HepG2 (cell line): ENCODE results near the gene ALOXE3. TPM values are rescaled to one million over a fixed set of nuclear protein-coding genes. Genes with fewer than 3 reads are reported as not detected.
A peak's percentile ranks its signal among the peaks of the same experiment; 100 is the strongest.

Experiments used
- AGO1 ChIP-seq: fragments of 200-400 bp; formaldehyde crosslinking; IDR thresholded peaks from 2 replicates; pipeline ENCODE4 v1.6.1; 2017; ENCODE audit warnings: mild to moderate bottlenecking, low read depth, low read length, moderate library complexity; ENCODE audit not compliant: poor library complexity, severe bottlenecking
- ARNT ChIP-seq: fragments of 450-650 bp; IDR thresholded peaks from 2 replicates; pipeline ENCODE4 v1.6.1; 2017
- CEBPG ChIP-seq: IDR thresholded peaks from 2 replicates; pipeline ENCODE4 v1.6.1; 2016
- KDM3A ChIP-seq: IDR thresholded peaks from 2 replicates; pipeline ENCODE4 v1.6.1; 2018; ENCODE audit warnings: low read depth, missing compliant biosample characterization
- POGZ ChIP-seq: sonication (generic); formaldehyde crosslinking; IDR thresholded peaks from 2 replicates; pipeline ENCODE4 v1.4.0; 2020; ENCODE audit warnings: mild to moderate bottlenecking, missing genetic modification reagents
- SATB2 ChIP-seq: sonication (generic); formaldehyde crosslinking; IDR thresholded peaks from 2 replicates; pipeline ENCODE4 v1.5.0; 2020; ENCODE audit warnings: missing genetic modification reagents
- YY1 ChIP-seq: IDR thresholded peaks from 2 replicates; pipeline ENCODE4 v1.6.1; 2011; ENCODE audit warnings: low read length, low read depth, moderate library complexity, mild to moderate bottlenecking; ENCODE audit not compliant: insufficient read depth, insufficient replicate concordance
- ZFAT ChIP-seq: sonication (generic); formaldehyde crosslinking; conservative IDR thresholded peaks from 2 replicates; pipeline ENCODE4 v1.8.1; 2023; ENCODE audit warnings: missing genetic modification reagents, inconsistent platforms
- ZNF101 ChIP-seq: sonication (generic); formaldehyde crosslinking; IDR thresholded peaks from 2 replicates; pipeline ENCODE4 v1.4.0; 2020; ENCODE audit warnings: mild to moderate bottlenecking, low read depth, missing genetic modification reagents, borderline replicate concordance
- polyA plus RNA-seq, 8 experiments: library from polyadenylated mRNA; depleted of rRNA in 3 of 8; stranded (reverse) in 7 of 8; unstranded in 1 of 8; fragments of >200 nt; fragmentation: Illumina TruSeq in 4 of 8; extraction: Trizol in 4 of 8; gene quantifications; 2 replicates each; pipeline versions ENCODE4 v1.2.1 to v1.2.3, GENCODE V29; 2011 to 2016; ENCODE audit warnings: low read depth in 4 of 8, missing spikeins in 1 of 8, mixed read lengths in 1 of 8; ENCODE audit not compliant: insufficient read depth in 1 of 8
- total RNA-seq, 5 experiments: library from RNA; depleted of rRNA; stranded (reverse); fragments of >200 nt; fragmentation: Illumina TruSeq; extraction: Trizol; gene quantifications; 2 replicates each; pipeline ENCODE4 v1.2.3, GENCODE V29; 2016; ENCODE audit warnings: low read depth in 1 of 5
- TF ChIP-seq, protein P1 (sequence below): sonication (generic); formaldehyde crosslinking; IDR thresholded peaks from 2 replicates; pipeline ENCODE4 v1.8.1; 2022; ENCODE audit warnings: low read depth, mild to moderate bottlenecking, missing genetic modification reagents
- TF ChIP-seq, protein P2 (sequence below): sonication (generic); formaldehyde crosslinking; IDR thresholded peaks from 2 replicates; pipeline ENCODE4 v1.8.1; 2023; ENCODE audit warnings: missing genetic modification reagents, mild to moderate bottlenecking, borderline replicate concordance
- TF ChIP-seq, protein P3 (sequence below): sonication (generic); formaldehyde crosslinking; IDR thresholded peaks from 2 replicates; pipeline ENCODE4 v1.4.0; 2020; ENCODE audit warnings: missing genetic modification reagents
- TF ChIP-seq, protein P4 (sequence below): sonication (generic); formaldehyde crosslinking; IDR thresholded peaks from 2 replicates; pipeline ENCODE4 v1.4.0; 2020; ENCODE audit warnings: missing genetic modification reagents, low read depth, mild to moderate bottlenecking, borderline replicate concordance
- TF ChIP-seq, protein P5 (sequence below): sonication (generic); formaldehyde crosslinking; IDR thresholded peaks from 2 replicates; pipeline ENCODE4 v1.9.0; 2021; ENCODE audit warnings: missing genetic modification reagents, borderline replicate concordance

ALOXE3 gene
- total and polyA plus RNA-seq, 2 of the 13 experiments (the other 11 are each of a cell fraction or from before 2014, with no cell fraction given): 0.07 TPM; not detected in 1

DNA sequence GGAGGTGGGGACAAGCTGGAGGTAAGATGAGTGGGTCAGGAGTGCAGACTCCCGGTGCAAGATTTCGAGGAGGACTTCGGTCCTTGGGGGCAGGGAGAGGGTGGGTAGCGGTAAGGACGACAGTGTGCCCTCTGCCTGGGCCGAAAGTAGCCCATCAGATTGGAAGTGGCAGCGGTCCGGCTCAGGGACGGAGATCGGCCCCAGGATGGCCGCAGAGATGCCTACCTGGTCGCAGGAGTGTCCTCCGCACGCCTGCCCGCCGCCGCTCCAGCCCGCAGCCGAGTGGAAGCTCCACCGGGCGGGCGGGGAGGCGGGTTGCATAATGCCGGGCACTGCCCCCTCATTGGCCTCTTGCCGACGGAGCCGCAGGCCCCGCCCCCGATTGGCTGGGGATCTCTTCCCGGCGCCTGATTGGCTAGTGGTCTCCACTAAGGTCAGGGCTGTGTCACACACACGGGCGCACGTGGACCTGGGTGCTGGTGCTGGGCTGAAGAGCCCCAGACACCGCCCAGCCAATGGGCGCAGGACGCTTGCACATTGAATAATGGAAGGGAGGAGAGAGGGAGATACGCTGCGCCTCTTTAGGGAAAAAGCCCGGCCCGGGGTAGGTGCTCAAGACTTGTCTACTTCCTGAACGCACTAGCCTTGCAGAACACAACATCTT lies 33.9 kb upstream of the ALOXE3 start, which contains the start of gene PER1 (continued):
- TF ChIP-seq, protein P1, sequence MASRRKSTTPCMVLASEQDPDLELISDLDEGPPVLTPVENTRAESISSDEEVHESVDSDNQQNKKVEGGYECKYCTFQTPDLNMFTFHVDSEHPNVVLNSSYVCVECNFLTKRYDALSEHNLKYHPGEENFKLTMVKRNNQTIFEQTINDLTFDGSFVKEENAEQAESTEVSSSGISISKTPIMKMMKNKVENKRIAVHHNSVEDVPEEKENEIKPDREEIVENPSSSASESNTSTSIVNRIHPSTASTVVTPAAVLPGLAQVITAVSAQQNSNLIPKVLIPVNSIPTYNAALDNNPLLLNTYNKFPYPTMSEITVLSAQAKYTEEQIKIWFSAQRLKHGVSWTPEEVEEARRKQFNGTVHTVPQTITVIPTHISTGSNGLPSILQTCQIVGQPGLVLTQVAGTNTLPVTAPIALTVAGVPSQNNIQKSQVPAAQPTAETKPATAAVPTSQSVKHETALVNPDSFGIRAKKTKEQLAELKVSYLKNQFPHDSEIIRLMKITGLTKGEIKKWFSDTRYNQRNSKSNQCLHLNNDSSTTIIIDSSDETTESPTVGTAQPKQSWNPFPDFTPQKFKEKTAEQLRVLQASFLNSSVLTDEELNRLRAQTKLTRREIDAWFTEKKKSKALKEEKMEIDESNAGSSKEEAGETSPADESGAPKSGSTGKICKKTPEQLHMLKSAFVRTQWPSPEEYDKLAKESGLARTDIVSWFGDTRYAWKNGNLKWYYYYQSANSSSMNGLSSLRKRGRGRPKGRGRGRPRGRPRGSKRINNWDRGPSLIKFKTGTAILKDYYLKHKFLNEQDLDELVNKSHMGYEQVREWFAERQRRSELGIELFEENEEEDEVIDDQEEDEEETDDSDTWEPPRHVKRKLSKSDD (CRISPR knock-in tag): no peak
- no peak for TF ChIP-seq ZFAT (CRISPR knock-in tag)
- TF ChIP-seq, protein P2, sequence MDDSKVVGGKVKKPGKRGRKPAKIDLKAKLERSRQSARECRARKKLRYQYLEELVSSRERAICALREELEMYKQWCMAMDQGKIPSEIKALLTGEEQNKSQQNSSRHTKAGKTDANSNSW (CRISPR knock-in tag): no peak
- TF ChIP-seq SATB2: no peak
- no peak for TF ChIP-seq AGO1
- TF ChIP-seq, protein P3, sequence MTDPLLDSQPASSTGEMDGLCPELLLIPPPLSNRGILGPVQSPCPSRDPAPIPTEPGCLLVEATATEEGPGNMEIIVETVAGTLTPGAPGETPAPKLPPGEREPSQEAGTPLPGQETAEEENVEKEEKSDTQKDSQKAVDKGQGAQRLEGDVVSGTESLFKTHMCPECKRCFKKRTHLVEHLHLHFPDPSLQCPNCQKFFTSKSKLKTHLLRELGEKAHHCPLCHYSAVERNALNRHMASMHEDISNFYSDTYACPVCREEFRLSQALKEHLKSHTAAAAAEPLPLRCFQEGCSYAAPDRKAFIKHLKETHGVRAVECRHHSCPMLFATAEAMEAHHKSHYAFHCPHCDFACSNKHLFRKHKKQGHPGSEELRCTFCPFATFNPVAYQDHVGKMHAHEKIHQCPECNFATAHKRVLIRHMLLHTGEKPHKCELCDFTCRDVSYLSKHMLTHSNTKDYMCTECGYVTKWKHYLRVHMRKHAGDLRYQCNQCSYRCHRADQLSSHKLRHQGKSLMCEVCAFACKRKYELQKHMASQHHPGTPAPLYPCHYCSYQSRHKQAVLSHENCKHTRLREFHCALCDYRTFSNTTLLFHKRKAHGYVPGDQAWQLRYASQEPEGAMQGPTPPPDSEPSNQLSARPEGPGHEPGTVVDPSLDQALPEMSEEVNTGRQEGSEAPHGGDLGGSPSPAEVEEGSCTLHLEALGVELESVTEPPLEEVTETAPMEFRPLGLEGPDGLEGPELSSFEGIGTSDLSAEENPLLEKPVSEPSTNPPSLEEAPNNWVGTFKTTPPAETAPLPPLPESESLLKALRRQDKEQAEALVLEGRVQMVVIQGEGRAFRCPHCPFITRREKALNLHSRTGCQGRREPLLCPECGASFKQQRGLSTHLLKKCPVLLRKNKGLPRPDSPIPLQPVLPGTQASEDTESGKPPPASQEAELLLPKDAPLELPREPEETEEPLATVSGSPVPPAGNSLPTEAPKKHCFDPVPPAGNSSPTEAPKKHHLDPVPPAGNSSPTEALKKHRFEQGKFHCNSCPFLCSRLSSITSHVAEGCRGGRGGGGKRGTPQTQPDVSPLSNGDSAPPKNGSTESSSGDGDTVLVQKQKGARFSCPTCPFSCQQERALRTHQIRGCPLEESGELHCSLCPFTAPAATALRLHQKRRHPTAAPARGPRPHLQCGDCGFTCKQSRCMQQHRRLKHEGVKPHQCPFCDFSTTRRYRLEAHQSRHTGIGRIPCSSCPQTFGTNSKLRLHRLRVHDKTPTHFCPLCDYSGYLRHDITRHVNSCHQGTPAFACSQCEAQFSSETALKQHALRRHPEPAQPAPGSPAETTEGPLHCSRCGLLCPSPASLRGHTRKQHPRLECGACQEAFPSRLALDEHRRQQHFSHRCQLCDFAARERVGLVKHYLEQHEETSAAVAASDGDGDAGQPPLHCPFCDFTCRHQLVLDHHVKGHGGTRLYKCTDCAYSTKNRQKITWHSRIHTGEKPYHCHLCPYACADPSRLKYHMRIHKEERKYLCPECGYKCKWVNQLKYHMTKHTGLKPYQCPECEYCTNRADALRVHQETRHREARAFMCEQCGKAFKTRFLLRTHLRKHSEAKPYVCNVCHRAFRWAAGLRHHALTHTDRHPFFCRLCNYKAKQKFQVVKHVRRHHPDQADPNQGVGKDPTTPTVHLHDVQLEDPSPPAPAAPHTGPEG (CRISPR knock-in tag): no peak
- TF ChIP-seq, protein P4, sequence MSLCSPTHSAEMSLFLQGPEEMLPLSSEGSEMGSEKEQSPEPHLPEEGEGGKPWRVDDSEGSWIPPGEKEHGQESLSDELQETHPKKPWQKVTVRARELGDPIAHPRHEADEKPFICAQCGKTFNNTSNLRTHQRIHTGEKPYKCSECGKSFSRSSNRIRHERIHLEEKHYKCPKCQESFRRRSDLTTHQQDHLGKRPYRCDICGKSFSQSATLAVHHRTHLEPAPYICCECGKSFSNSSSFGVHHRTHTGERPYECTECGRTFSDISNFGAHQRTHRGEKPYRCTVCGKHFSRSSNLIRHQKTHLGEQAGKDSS: 0 out of 2 replicates have a peak, but pooled peaks have one; percentile 52
- TF ChIP-seq POGZ (CRISPR knock-in tag): no peak
- TF ChIP-seq ARNT: no peak
- TF ChIP-seq KDM3A (CRISPR knock-in tag): no peak
- TF ChIP-seq CEBPG (CRISPR knock-in tag): peak; percentile 90
- TF ChIP-seq YY1: peak; percentile 20
- TF ChIP-seq ZNF101 (CRISPR knock-in tag): no peak
- TF ChIP-seq, protein P5, sequence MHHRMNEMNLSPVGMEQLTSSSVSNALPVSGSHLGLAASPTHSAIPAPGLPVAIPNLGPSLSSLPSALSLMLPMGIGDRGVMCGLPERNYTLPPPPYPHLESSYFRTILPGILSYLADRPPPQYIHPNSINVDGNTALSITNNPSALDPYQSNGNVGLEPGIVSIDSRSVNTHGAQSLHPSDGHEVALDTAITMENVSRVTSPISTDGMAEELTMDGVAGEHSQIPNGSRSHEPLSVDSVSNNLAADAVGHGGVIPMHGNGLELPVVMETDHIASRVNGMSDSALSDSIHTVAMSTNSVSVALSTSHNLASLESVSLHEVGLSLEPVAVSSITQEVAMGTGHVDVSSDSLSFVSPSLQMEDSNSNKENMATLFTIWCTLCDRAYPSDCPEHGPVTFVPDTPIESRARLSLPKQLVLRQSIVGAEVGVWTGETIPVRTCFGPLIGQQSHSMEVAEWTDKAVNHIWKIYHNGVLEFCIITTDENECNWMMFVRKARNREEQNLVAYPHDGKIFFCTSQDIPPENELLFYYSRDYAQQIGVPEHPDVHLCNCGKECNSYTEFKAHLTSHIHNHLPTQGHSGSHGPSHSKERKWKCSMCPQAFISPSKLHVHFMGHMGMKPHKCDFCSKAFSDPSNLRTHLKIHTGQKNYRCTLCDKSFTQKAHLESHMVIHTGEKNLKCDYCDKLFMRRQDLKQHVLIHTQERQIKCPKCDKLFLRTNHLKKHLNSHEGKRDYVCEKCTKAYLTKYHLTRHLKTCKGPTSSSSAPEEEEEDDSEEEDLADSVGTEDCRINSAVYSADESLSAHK: no peak
